Activated naive CD8-positive, alpha-beta T cell treated with anti-CD3 and anti-CD28 coated beads, Interleukin-2, amount 50 U/mL, for 16 hours (primary cell): ENCODE data around the gene DISC1.
"Not testable (repeated sequence)": the region's sequence is repeated elsewhere in the genome, so short reads cannot be mapped to it uniquely, and the experiment has no call there.

Experiments used
- DNase-seq: peaks from one replicate; pipeline ENCODE4 v3.0.0-alpha.2; 2020; ENCODE audit warnings: low read depth, low spot score

The DISC1 gene

GRCh38 chr1:231885209-231885854 is 258.7 kb downstream of the DISC1 start:
- no peak for DNase-seq

DNA sequence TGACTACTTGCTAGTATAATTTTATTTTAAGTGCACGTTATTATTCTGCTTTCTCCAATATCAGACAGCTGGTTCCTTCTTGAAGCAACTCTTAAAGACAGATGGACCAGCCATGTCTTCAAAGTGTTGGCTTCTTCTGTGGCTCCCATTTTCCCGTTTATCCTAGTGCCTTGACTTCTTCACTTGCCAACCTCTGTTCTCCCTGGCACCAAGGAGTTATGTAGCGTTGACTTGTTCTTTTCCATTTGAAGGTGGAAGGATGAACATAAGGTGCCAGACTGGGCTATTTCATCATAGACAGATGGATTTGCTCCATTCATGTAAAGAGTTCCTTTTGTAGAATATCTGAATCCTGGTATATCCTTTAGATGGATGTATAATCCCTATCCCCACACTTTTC is 260.6 kb downstream of the DISC1 start:
- DNase-seq: no peak

- no peak for DNase-seq
Observed at GRCh38 chr1:231887866-231888265, 261.3 kb downstream of the DISC1 start.

GRCh38 chr1:231890791-231891190 is 264.2 kb downstream of the DISC1 start:
- no peak for DNase-seq

- no peak for DNase-seq
Observed at GRCh38 chr1:231893400-231894102, 267.0 kb downstream of the DISC1 start.

DNA sequence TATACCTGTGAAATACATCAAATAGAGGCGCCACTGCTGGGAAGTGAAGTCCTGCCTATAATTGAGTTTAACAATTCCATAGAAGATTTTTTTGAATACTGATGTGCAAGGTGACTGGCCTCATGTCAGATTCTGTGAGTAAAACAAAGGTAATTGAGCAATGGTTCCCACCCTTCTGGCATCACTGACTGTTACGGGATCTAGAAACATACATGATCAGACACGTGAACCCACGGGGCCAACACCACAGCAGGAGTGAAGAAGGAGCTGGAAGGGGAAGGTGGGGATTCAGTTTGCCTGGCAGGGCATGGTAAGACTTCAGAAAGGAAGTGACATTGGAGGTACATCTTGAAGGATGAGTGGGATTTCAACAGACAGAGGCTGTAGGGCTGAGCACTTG is 270.2 kb downstream of the DISC1 start:
- no peak for DNase-seq

- DNase-seq: no peak
Observed at GRCh38 chr1:231899046-231899445, 272.5 kb downstream of the DISC1 start.

DNA sequence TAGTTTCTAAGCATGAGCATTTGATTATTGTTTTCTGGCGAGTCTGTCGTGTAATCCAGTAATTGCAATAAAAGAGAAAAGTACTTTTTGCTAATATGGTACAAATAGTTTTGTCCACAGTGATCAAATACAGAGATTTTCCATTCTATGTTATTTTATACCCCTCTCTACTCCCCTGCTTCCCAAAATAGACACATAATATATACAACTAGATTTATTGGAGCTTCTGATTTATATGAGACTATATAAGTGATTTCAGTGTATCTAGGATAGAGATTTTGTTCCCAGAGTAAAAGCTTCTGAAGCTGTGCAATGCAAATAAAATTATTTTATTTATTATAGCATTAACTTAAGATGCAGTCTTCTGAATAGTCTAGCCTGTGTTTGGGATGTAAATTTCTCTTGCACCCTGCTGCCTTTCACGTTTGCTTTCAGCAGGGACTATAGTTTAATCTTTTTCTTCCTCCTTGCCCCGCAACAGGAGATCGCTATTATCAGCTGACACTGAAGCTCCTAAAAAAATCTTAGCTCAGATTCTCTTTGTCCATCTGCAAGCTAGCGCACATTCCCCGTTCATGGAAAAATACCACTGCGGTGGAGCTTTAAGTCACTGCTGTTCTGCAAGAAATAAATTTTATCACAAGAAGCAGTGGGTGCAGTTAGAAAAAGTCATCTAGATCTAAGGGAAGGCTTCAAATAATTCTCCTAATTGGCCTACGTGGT is 273.3 kb downstream of the DISC1 start:
- DNase-seq: no peak

GRCh38 chr1:231903586-231904081 is 277.0 kb downstream of the DISC1 start:
- DNase-seq: no peak

GRCh38 chr1:231907310-231907709 is 280.7 kb downstream of the DISC1 start:
- DNase-seq: not testable (repeated sequence)

GRCh38 chr1:231913493-231913892 is 286.9 kb downstream of the DISC1 start:
- DNase-seq: no peak

DNA sequence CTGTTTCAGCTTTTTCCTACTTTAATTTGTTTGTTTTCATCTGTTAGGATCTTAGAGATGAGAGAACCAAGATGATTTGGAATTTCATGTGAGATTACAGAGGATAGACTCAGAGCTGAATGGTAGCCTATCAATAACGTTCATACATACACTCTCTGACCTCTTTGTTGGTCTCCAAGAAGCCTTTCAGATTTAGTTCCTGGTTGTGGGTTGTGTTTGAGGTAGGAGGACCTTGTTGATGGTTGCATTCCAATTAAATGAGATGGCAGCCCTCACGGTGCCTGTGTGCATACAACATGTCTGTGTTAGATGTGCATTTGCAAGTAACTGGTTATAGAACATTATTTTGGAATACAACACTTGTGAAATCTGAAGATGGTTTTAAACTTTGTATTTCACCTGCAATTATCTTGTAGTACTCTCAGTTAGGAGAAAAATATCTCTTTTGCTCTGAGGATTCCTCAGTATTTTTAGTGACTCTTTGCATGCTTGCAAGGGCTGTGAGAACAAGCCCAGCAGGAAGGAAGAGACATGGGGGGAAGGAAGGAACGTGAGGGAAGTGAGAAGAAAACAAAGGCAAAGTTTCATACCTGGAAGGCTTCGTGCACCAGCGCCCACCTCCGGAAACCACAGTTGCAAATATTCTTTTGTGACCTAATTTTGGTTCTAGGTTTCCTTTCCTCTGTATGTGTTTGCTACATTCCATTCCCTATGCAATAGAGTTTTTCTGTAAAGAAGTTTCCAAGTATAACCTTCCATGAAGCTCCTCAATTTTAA is 291.8 kb downstream of the DISC1 start:
- no peak for DNase-seq

GRCh38 chr1:231919239-231919885 is 292.8 kb downstream of the DISC1 start:
- DNase-seq: no peak

- no peak for DNase-seq
Observed at GRCh38 chr1:231919886-231920285, 293.3 kb downstream of the DISC1 start.

GRCh38 chr1:231921646-231922345 is 295.2 kb downstream of the DISC1 start:
- no peak for DNase-seq

DNA sequence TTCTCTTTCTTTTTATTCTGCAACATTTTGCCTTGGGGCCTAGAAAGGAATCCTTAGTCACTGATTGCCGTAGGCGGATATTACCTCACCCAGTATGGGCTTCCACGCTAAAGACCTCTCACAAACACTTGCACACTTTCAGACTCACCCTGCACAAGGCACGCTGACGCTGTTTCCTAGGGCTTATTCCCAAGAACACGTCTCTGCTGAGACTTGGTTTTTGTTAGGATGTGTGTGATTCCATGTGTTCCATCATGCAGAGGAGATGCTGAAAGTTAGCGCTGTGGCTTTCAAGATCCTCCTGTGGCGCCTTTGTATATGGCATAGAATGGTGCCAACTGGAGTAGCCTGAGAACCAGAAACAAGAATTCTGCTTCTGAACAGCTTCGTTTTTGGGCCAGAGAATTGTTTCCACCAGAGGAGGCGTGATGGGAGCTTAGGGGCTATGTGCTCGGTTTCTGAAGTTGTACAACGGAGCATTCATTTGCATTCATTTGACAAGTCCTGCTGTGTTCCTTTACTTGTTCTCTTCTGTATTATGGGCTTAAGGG is 297.0 kb downstream of the DISC1 start:
- no peak for DNase-seq

- DNase-seq: no peak
Observed at GRCh38 chr1:231924180-231924579, 297.6 kb downstream of the DISC1 start.

GRCh38 chr1:231925864-231926263 is 299.3 kb downstream of the DISC1 start:
- DNase-seq: no peak

DNA sequence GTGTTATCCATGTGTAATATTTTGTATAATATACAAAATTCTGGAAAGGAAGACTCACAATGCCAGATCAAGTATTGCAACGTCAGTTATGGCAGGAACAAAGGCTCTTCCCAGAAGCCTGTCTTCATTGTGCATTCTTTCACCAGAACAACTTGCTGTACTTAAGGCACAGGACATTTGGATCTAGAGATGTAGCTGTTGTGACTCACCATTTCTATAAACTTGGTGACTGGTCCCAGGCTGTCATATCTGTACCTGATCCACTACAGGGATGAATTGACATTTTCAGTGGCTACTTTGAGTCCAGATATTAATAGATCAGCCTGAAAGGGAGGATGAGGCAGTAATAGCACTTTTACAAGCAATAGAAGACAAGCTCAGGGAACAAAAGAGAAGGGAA is 299.8 kb downstream of the DISC1 start:
- DNase-seq: no peak

DNA sequence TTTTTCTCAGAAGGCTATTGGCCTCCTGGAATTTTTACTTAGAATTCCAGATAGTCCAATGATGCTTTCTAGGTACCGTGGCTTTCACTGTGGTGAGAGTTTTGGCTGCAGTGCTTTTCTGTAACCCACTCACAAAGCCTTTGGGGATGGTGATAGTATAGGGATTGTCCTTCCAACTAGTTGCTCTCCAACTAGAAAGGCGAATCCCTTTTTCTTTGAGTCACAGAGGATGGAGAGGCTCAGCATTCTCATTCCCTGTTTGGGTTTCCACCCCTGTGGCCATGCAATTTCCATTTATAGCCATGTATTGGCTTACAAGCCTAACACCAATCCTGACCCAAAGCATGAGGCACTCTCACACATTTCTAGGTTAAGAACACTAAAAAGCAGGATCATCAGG is 300.3 kb downstream of the DISC1 start:
- DNase-seq: no peak
